ENCODE data around the gene ZNF519.
"Not testable (repeated sequence)": the region's sequence is repeated elsewhere in the genome, so short reads cannot be mapped to it uniquely, and the experiment has no call there.

DNA sequence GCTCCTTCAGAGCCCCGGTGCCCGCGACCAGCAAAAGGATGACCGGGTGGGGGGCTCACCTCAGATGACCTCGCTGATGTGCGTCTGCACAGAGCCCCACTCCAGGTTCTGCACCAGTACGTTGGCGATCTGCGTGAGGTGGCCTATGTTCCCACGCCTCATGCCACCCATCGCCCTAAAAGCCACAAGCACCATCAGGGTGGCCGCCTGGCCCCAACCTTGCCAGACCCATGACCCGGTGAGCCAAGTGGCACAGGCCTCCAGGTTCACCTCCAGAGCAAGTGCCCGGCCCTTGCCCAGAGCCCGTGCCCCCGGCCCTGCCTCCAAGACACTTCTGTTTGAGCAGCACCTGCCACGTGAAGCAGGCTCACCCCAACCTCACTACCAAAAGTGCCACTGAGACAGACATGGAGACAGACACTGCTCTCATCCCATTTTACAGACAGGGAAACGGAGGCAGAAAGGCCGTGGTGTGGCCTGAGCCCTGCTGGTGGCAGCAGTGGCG is 17.7 kb upstream of the ZNF519 start:
- not testable (repeated sequence) for TF ChIP-seq POLR2A (IDR thresholded peaks at IDR 0.05)
- TF ChIP-seq, protein P1, sequence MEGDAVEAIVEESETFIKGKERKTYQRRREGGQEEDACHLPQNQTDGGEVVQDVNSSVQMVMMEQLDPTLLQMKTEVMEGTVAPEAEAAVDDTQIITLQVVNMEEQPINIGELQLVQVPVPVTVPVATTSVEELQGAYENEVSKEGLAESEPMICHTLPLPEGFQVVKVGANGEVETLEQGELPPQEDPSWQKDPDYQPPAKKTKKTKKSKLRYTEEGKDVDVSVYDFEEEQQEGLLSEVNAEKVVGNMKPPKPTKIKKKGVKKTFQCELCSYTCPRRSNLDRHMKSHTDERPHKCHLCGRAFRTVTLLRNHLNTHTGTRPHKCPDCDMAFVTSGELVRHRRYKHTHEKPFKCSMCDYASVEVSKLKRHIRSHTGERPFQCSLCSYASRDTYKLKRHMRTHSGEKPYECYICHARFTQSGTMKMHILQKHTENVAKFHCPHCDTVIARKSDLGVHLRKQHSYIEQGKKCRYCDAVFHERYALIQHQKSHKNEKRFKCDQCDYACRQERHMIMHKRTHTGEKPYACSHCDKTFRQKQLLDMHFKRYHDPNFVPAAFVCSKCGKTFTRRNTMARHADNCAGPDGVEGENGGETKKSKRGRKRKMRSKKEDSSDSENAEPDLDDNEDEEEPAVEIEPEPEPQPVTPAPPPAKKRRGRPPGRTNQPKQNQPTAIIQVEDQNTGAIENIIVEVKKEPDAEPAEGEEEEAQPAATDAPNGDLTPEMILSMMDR (IDR thresholded peaks at IDR 0.05 in 4 of 5, conservative IDR thresholded peaks at IDR 0.05 in 1 of 5), result not testable (repeated sequence)
